DND-41 (cell line): ENCODE measurements around the gene HMOX1.

Source experiments
- ATAC-seq: fragments of 200-7000 bp; cut with Tn5 transposase; 3 replicates; pipeline ENCODE4 v1.9.1; 2021; ENCODE audit warnings: low read depth; ENCODE audit not compliant: insufficient read depth
- DNase-seq: peaks from one replicate; pipeline ENCODE4 v3.0.0-alpha.2; 2020
- H2AFZ ChIP-seq: 2 replicates; pipeline ENCODE4 v1.6.0; 2012; ENCODE audit warnings: low read depth, low read length
- H3K27ac ChIP-seq: 2 replicates; pipeline ENCODE4 v1.5.1; 2012; ENCODE audit warnings: low read length, inconsistent platforms
- H3K27me3 ChIP-seq: fragments of 200-600 bp; sonication (generic); 2 replicates; pipeline ENCODE4 v1.6.0; 2012; ENCODE audit warnings: low read length, mild to moderate bottlenecking, inconsistent platforms; ENCODE audit not compliant: insufficient read depth, poor library complexity
- H3K36me3 ChIP-seq: 2 replicates; pipeline ENCODE4 v1.5.1; 2012; ENCODE audit warnings: low read length, inconsistent platforms; ENCODE audit not compliant: insufficient read depth
- H3K4me1 ChIP-seq: 2 replicates; pipeline ENCODE4 v1.5.1; 2012; ENCODE audit warnings: mild to moderate bottlenecking, low read length; ENCODE audit not compliant: insufficient read depth
- H3K4me2 ChIP-seq: 2 replicates; pipeline ENCODE4 v1.6.0; 2012; ENCODE audit warnings: mild to moderate bottlenecking, moderate library complexity, low read length, inconsistent platforms; ENCODE audit not compliant: insufficient read depth
- H3K4me3 ChIP-seq, 2 experiments: fragments of 200-600 bp in 1 of 2; shearing (Covaris generic) in 1 of 2; 2 replicates each; pipeline ENCODE4 v1.5.1; 2012 to 2016; ENCODE audit warnings: inconsistent platforms in 2 of 2, low read length in 2 of 2, mild to moderate bottlenecking in 2 of 2, low read depth in 1 of 2, moderate library complexity in 1 of 2
- H3K79me2 ChIP-seq: 2 replicates; pipeline ENCODE4 v1.6.0; 2012; ENCODE audit warnings: low read length, inconsistent platforms; ENCODE audit not compliant: insufficient read depth
- H3K9ac ChIP-seq: 2 replicates; pipeline ENCODE4 v1.6.0; 2012; ENCODE audit warnings: low read depth, mild to moderate bottlenecking, inconsistent platforms, low read length, moderate library complexity
- H3K9me3 ChIP-seq: 2 replicates; pipeline ENCODE4 v1.5.1; 2012; ENCODE audit warnings: low read length, moderate library complexity, mild to moderate bottlenecking, inconsistent platforms; ENCODE audit not compliant: insufficient read depth, severe bottlenecking
- H4K20me1 ChIP-seq: 2 replicates; pipeline ENCODE4 v1.6.0; 2012; ENCODE audit warnings: low read length; ENCODE audit not compliant: insufficient read depth
- EZH2 ChIP-seq: IDR thresholded peaks from 3 replicates; pipeline ENCODE4 v1.6.1; 2012; ENCODE audit warnings: borderline replicate concordance, low read depth, mild to moderate bottlenecking, moderate library complexity, low read length, inconsistent platforms; ENCODE audit not compliant: severe bottlenecking
- TF ChIP-seq, protein P1 (sequence below): IDR thresholded peaks from 2 replicates; pipeline ENCODE4 v1.5.1; 2012; ENCODE audit warnings: borderline replicate concordance, low read length, moderate library complexity, mild to moderate bottlenecking; ENCODE audit not compliant: poor library complexity, severe bottlenecking; ENCODE audit errors: extremely low read depth

HMOX1 gene

DNA sequence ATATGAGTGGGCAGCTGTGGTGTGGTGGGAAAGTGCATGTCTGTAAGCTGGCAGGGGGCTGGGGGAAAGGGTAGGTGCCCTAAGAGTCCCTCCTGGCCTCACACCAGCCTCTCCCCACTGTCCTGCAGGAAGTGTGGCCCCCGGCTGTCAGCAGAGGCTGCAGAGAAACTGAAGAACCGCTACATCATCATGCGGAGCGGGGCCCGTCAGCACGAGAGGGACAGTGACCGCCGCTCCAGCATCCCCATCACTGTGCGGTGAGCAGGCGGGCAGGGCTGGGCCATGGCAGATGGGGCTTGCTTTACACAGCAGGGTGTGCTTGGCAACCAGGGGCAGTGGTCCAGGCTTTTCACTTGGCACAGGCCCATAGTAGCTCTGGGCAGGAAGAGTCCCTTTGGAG, 38.9 kb downstream of the HMOX1 start:
- Histone ChIP-seq H3K79me2 (peaks cover 38% of the 10 kb centered on the region), H3K9me3 (no peaks in the 10 kb centered on the region), H2AFZ (no peak overlapping the region), H3K36me3 (peaks cover 97% of the 10 kb centered on the region), H3K4me3 (no peak overlapping the region), H3K4me1 (no peaks in the 10 kb centered on the region), H3K27me3 (no peaks in the 10 kb centered on the region), H3K27ac (no peak overlapping the region), H3K4me2 (no peak overlapping the region), H4K20me1 (peaks cover 87% of the 10 kb centered on the region), H3K9ac (no peak overlapping the region)
- ATAC-seq: no peak
- TF ChIP-seq, protein P1, sequence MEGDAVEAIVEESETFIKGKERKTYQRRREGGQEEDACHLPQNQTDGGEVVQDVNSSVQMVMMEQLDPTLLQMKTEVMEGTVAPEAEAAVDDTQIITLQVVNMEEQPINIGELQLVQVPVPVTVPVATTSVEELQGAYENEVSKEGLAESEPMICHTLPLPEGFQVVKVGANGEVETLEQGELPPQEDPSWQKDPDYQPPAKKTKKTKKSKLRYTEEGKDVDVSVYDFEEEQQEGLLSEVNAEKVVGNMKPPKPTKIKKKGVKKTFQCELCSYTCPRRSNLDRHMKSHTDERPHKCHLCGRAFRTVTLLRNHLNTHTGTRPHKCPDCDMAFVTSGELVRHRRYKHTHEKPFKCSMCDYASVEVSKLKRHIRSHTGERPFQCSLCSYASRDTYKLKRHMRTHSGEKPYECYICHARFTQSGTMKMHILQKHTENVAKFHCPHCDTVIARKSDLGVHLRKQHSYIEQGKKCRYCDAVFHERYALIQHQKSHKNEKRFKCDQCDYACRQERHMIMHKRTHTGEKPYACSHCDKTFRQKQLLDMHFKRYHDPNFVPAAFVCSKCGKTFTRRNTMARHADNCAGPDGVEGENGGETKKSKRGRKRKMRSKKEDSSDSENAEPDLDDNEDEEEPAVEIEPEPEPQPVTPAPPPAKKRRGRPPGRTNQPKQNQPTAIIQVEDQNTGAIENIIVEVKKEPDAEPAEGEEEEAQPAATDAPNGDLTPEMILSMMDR: no peak
- no peak for TF ChIP-seq EZH2
- no peak for DNase-seq

DNA sequence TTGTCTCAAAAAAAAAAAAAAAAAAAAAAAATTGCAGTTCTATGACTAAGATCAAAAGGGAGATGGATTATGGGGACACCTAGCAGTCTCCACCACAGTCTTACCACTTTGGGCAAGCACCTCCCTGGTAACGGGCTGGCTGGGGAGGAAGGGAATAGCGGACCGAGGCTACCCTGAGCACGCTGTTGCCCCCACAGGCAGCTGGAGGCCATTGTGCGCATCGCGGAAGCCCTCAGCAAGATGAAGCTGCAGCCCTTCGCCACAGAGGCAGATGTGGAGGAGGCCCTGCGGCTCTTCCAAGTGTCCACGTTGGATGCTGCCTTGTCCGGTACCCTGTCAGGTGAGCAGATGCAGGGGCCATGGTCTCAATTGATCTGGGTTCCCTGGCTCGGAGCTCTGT, 40.2 kb downstream of the HMOX1 start:
- H3K9ac ChIP-seq: no peak overlapping the region
- H3K27ac ChIP-seq: no peak overlapping the region
- H3K9me3 ChIP-seq: no peaks in the 10 kb centered on the region
- no peak for TF ChIP-seq EZH2
- TF ChIP-seq, protein P1: peak; percentile 15
- ATAC-seq (no peak), DNase-seq (no peak)
- H3K79me2 ChIP-seq: peaks cover 39% of the 10 kb centered on the region
- H3K4me3 ChIP-seq: no peak overlapping the region
- peaks cover 87% of the 10 kb centered on the region for H4K20me1 ChIP-seq
- H2AFZ ChIP-seq: no peak overlapping the region
- H3K27me3 ChIP-seq: no peaks in the 10 kb centered on the region
- H3K4me1 ChIP-seq: no peaks in the 10 kb centered on the region
- H3K4me2 ChIP-seq: no peak overlapping the region
- H3K36me3 ChIP-seq: peaks cover 97% of the 10 kb centered on the region

DNA sequence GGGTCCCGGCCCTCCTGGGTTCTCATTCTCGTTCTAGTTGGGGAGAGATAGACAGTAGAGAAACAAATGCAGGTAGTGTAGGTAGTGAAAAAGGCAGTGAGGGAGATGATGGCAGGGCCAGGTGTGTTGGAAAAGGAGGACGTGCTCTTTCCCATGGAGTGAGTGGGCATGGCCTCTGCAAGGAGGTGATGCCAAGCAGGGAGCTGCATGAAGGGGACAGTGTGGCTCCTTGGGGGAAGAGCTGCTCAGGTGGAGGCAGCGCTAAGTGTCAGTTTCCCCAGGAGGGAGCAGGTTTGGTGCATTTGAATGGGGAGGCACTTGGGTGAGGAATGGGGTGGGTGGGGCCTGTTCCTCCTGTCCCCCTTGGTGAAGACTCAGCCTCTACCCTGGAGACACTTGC, 41.2 kb downstream of the HMOX1 start:
- H3K79me2 ChIP-seq: peaks cover 42% of the 10 kb centered on the region

More for the DNA sequence above, 41.2 kb downstream of the HMOX1 start:
- Histone ChIP-seq H3K27me3 (no peaks in the 10 kb centered on the region), H3K9ac (no peak overlapping the region), H3K36me3 (peaks cover 97% of the 10 kb centered on the region), H3K4me2 (no peak overlapping the region), H3K4me1 (no peaks in the 10 kb centered on the region), H2AFZ (no peak overlapping the region), H3K4me3 (no peak overlapping the region), H4K20me1 (peaks cover 90% of the 10 kb centered on the region), H3K9me3 (no peaks in the 10 kb centered on the region), H3K27ac (no peak overlapping the region)
- ATAC-seq: no peak
- no peak for DNase-seq
- no peak for TF ChIP-seq EZH2
- TF ChIP-seq, protein P1: no peak
